GM12892 (cell line): ENCODE measurements around the gene ZNF525.
"Not testable (repeated sequence)": the region's sequence is repeated elsewhere in the genome, so short reads cannot be mapped to it uniquely, and the experiment has no call there.

Source experiments
- DNase-seq: peaks from one replicate; pipeline ENCODE4 v3.0.0; 2011; ENCODE audit not compliant: insufficient read length
- FAIRE-seq: peaks from 2 replicates; lab custom pipeline; 2011; peaks lifted over from hg19 to GRCh38; lab: Jason Lieb, UNC
- POLR2A ChIP-seq: IDR thresholded peaks from 2 replicates; pipeline ENCODE4 v1.6.1; 2011; ENCODE audit warnings: low read depth, low read length, control low read depth
- POLR2AphosphoS5 ChIP-seq: IDR thresholded peaks from 2 replicates; pipeline ENCODE4 v1.6.1; 2011; ENCODE audit warnings: low read depth, low read length, control low read depth
- TAF1 ChIP-seq: IDR thresholded peaks from 2 replicates; pipeline ENCODE4 v1.6.1; 2011; ENCODE audit warnings: low read depth, mild to moderate bottlenecking, control low read depth, low read length, borderline replicate concordance

ZNF525 gene

GRCh38 chr19:53374288-53374687 lies 8.8 kb downstream of the ZNF525 start:
- no peak for DNase-seq
- FAIRE-seq, result no peak
- no peak for TF ChIP-seq TAF1
- no peak for TF ChIP-seq POLR2A
- no peak for TF ChIP-seq POLR2AphosphoS5

DNA sequence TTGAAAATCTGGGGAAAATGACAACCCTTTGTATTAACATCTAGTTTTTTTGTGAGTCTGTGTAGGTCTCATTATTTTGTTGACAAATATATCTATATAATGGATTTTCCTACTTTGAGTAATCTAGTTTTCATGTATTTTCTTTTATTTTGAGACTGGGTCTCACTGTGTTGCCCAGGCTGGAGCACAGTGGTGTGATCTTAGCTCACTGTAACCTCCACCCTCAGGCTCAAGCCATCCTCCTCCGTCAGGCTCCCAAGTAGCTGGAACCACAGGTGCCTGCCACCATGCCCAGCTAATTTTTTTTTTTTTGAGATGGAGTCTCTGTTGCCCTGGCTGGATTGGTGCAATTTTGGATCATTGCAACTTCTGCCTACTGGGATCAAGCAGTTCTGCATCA lies 9.2 kb downstream of the ZNF525 start:
- TF ChIP-seq POLR2A (no peak), POLR2AphosphoS5 (no peak), TAF1 (no peak)
- DNase-seq, result no peak
- FAIRE-seq, result no peak

DNA sequence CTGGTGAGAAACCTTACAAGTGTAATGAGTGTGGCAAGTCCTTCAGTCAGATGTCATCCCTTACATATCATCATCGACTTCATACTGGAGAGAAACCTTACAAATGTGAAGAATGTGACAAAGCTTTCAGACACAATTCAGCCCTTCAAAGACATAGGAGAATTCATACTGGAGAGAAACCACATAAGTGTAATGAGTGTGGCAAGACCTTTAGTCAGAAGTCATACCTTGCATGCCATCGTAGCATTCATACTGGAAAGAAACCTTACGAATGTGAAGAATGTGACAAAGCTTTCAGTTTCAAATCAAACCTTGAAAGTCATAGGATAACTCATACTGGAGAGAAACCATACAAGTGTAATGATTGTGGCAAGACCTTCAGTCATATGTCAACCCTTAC lies 15.9 kb downstream of the ZNF525 start:
- FAIRE-seq, result no peak
- no peak for DNase-seq
- no peak for TF ChIP-seq POLR2AphosphoS5
- no peak for TF ChIP-seq TAF1
- no peak for TF ChIP-seq POLR2A

- DNase-seq (no peak), FAIRE-seq (no peak)
- TF ChIP-seq POLR2A, result no peak
- TF ChIP-seq TAF1, result no peak
- no peak for TF ChIP-seq POLR2AphosphoS5
These were observed 22.7 kb downstream of the ZNF525 start for GRCh38 chr19:53388168-53388567.

- no peak for DNase-seq
- no peak for FAIRE-seq
- TF ChIP-seq TAF1 (no peak), POLR2A (no peak), POLR2AphosphoS5 (no peak)
These were observed 23.4 kb downstream of the ZNF525 start for GRCh38 chr19:53388904-53389303.

DNA sequence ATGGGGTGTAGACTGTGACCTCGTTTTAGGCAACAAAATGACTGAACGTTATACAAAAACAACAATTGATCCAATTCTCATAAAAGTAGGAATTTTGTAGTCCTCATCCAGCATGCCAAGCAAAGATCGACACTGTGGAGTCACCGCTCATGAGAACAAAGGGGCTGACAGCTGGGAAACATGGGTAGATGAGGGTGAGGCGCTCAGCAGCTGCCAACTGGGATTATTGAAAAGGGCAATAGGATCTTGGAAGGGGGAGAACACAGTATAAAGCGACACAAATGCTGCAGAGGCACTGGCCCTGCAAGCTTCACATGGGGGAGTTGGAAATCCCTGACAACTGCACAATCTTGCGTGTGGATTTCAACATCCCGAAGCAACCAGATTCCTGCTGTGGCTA lies 24.1 kb downstream of the ZNF525 start:
- FAIRE-seq, result no peak
- TF ChIP-seq POLR2AphosphoS5 (no peak), POLR2A (no peak), TAF1 (no peak)

GRCh38 chr19:53389978-53390377 lies 24.5 kb downstream of the ZNF525 start:
- FAIRE-seq, result no peak
- TF ChIP-seq POLR2AphosphoS5 (no peak), TAF1 (no peak), POLR2A (no peak)
- no peak for DNase-seq

More for the DNA sequence above, 24.1 kb downstream of the ZNF525 start:
- no peak for DNase-seq

DNA sequence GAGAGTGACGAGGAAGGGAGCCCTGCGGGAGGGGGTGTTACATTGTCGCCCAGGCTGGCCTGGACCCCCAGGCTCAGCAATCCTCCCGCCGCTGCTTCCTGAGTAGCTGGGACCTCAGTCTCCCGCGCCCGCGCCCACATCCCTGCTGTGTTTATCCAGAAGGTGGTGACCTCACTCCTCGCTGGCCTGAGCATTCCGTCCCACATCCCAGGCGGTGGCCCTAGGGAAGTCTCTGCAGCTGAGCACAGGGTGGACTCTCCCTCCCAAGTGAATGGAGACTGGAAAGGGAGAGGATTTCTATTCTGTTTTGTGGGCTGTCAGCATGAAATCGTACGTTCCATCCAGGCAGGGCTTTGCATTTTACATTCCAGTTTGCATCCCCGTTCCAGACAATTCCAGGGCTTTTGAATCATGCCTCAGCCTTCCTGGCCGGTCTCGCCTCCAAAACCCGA lies 29.0 kb downstream of the ZNF525 start:
- FAIRE-seq (no peak), DNase-seq (no peak)

GRCh38 chr19:53394974-53395839 lies 29.7 kb downstream of the ZNF525 start, which contains the start of gene ZNF765:
ZNF765 (plus strand) TSS chr19:53395149; CDS start chr19:53398016, 2,867 bp downstream.
- TF ChIP-seq POLR2A (peak; percentile 82), POLR2AphosphoS5 (peak; percentile 79), TAF1 (no peak; the same call in 1 of the 2 replicates)
- peak; percentile 78 for FAIRE-seq
- DNase-seq, result peak; percentile 76

More for the DNA sequence above, 29.0 kb downstream of the ZNF525 start:
- TF ChIP-seq POLR2A (no peak), POLR2AphosphoS5 (no peak), TAF1 (no peak)

- not testable (repeated sequence) for FAIRE-seq, DNase-seq
These were observed 30.5 kb downstream of the ZNF525 start for GRCh38 chr19:53395840-53396524.

DNA sequence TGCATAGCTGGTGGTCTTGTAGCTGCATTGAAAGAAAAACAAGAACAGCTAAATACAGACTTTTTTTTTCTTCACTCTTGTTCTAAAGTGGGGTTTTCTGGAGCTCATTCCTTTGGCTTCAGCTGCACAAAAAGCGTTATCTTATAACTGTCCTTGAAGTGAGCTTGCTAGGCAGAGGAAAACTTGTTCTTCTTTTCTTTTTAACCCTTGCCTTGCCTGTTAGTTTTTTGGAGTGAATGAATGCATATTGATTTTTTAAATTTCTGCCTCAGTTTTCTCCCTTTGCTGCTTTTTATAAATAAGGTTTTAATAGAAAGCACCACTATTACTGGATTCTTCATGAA lies 31.0 kb downstream of the ZNF525 start:
- TF ChIP-seq TAF1 (no peak), POLR2A (no peak)
- FAIRE-seq (no peak), DNase-seq (no peak)

- FAIRE-seq, DNase-seq: not testable (repeated sequence)
These were observed 32.4 kb downstream of the ZNF525 start for GRCh38 chr19:53397918-53398317.
